Measurements from ENCODE around the gene KCNC1. TPM values are rescaled to one million over a fixed set of nuclear protein-coding genes. Genes with fewer than 3 reads are reported as not detected.

Gene KCNC1
- total RNA-seq, 1 donor from 2014 or later = not detected

DNA sequence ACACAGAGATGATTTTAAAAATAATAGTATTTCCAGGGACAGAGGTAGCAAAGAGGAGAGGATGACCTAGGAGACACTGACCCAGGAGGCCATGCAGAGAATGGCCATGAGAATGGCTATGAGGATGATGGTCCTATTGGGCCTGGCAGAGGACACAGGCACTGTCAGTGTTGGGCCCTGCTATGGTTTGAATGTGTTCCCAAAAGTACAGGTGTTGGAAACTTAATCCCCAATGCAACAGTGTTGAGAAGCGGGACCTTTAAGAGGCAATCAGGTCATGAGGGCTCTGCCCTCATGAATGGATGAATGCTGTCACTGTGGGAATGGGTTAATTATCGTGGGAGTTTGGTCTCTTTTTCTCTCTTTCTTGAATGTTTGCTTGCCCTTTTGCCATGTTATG is 61.6 kb downstream of the KCNC1 start:
- H3K4me1 Mint-ChIP-seq (ENCODE audit: unreplicated experiment) = peaks cover 3% of the 10 kb centered on the region
- DNase-seq (ENCODE audit: low spot score) = no peak
- H3K27me3 Mint-ChIP-seq (ENCODE audit: unreplicated experiment) = peaks cover 5% of the 10 kb centered on the region
- TF ChIP-seq, protein P1, sequence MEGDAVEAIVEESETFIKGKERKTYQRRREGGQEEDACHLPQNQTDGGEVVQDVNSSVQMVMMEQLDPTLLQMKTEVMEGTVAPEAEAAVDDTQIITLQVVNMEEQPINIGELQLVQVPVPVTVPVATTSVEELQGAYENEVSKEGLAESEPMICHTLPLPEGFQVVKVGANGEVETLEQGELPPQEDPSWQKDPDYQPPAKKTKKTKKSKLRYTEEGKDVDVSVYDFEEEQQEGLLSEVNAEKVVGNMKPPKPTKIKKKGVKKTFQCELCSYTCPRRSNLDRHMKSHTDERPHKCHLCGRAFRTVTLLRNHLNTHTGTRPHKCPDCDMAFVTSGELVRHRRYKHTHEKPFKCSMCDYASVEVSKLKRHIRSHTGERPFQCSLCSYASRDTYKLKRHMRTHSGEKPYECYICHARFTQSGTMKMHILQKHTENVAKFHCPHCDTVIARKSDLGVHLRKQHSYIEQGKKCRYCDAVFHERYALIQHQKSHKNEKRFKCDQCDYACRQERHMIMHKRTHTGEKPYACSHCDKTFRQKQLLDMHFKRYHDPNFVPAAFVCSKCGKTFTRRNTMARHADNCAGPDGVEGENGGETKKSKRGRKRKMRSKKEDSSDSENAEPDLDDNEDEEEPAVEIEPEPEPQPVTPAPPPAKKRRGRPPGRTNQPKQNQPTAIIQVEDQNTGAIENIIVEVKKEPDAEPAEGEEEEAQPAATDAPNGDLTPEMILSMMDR (IDR thresholded peaks at IDR 0.05; ENCODE audit: unreplicated experiment) = no peak
- H3K9me3 Mint-ChIP-seq (ENCODE audit: unreplicated experiment) = no peaks in the 10 kb centered on the region
- H3K4me3 Mint-ChIP-seq (ENCODE audit: unreplicated experiment) = no peak overlapping the region
- H3K36me3 Mint-ChIP-seq (ENCODE audit: low read depth, unreplicated experiment) = no peaks in the 10 kb centered on the region
- no peak overlapping the region for H3K27ac Mint-ChIP-seq (ENCODE audit: unreplicated experiment)

DNA sequence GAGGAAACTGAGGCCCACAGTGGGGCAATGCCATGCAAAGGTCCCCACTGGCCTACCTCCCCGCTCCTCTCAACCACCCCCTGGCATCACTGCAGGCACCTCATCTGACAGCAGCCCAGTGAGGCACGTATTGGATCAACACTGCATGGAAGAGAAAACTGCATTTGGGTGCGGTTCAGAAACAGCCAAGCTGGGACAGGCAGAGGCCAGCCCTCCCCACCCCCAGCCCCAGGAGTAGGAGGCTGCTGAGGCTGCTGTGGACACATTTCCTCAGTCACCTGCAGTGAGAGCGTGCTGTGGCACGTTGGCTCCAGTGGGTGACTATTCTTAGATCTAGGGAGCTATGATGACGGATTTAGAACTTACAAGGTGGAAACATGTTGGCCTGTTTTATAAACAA is 63.7 kb downstream of the KCNC1 start:
- H3K4me1 Mint-ChIP-seq (ENCODE audit: unreplicated experiment) = peaks cover 3% of the 10 kb centered on the region
- no peak for DNase-seq (ENCODE audit: low spot score)
- no peaks in the 10 kb centered on the region for H3K9me3 Mint-ChIP-seq (ENCODE audit: unreplicated experiment)
- TF ChIP-seq, protein P1 (IDR thresholded peaks at IDR 0.05; ENCODE audit: unreplicated experiment) = no peak
- H3K27me3 Mint-ChIP-seq (ENCODE audit: unreplicated experiment) = peaks cover 5% of the 10 kb centered on the region
- no peaks in the 10 kb centered on the region for H3K36me3 Mint-ChIP-seq (ENCODE audit: low read depth, unreplicated experiment)
- no peak overlapping the region for H3K27ac Mint-ChIP-seq (ENCODE audit: unreplicated experiment)
- no peak overlapping the region for H3K4me3 Mint-ChIP-seq (ENCODE audit: unreplicated experiment)

DNA sequence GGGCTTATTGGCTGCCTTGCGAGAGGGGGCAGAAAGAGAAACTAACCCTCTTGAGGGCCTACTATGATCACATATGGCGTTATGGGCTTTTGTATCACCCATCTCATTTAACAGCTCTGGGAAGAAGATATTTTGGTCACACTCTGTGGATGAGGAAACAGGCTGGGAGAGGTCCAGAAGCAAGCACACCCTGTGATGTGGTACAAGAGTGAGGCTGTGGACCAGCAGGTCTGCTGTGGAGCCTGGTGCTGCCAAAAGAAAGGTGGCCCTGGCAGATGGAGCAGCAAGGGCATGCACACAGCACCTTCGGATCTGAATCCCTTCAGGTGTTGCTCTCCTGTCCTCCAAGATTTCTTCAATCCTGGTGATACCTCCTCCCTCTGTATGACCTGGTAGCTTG is 64.1 kb downstream of the KCNC1 start:
- H3K4me1 Mint-ChIP-seq (ENCODE audit: unreplicated experiment) = peaks cover 3% of the 10 kb centered on the region
- H3K4me3 Mint-ChIP-seq (ENCODE audit: unreplicated experiment) = no peak overlapping the region
- H3K36me3 Mint-ChIP-seq (ENCODE audit: low read depth, unreplicated experiment) = no peaks in the 10 kb centered on the region
- peaks cover 5% of the 10 kb centered on the region for H3K27me3 Mint-ChIP-seq (ENCODE audit: unreplicated experiment)
- no peak overlapping the region for H3K27ac Mint-ChIP-seq (ENCODE audit: unreplicated experiment)
- no peaks in the 10 kb centered on the region for H3K9me3 Mint-ChIP-seq (ENCODE audit: unreplicated experiment)
- TF ChIP-seq, protein P1 (IDR thresholded peaks at IDR 0.05; ENCODE audit: unreplicated experiment) = no peak
- DNase-seq (ENCODE audit: low spot score) = no peak

DNA sequence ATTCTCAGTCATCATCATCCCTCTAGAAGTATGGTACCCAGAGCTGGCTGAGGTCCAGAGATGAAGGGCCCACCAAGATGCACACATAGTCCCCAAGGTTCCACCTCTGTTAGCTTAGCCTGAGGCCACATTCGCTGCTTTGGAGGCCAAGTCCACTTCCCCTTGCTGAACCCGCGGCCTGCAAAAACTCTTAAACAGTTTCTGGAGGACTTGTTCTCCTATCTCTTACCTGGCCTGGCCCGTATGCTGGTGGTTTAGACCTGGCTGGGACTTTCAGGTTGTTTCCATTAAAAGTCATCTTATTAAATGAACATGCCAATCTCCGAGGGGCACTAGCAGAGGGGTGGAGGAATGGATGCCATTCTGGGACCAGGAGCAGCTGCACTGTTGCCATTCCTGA is 64.6 kb downstream of the KCNC1 start:
- DNase-seq (ENCODE audit: low spot score) = no peak
- H3K27ac Mint-ChIP-seq (ENCODE audit: unreplicated experiment) = no peak overlapping the region
- H3K4me1 Mint-ChIP-seq (ENCODE audit: unreplicated experiment) = peaks cover 3% of the 10 kb centered on the region
- H3K36me3 Mint-ChIP-seq (ENCODE audit: low read depth, unreplicated experiment) = no peaks in the 10 kb centered on the region
- TF ChIP-seq, protein P1 (IDR thresholded peaks at IDR 0.05; ENCODE audit: unreplicated experiment) = no peak
- H3K9me3 Mint-ChIP-seq (ENCODE audit: unreplicated experiment) = no peaks in the 10 kb centered on the region
- peaks cover 5% of the 10 kb centered on the region for H3K27me3 Mint-ChIP-seq (ENCODE audit: unreplicated experiment)
- H3K4me3 Mint-ChIP-seq (ENCODE audit: unreplicated experiment) = no peak overlapping the region

DNA sequence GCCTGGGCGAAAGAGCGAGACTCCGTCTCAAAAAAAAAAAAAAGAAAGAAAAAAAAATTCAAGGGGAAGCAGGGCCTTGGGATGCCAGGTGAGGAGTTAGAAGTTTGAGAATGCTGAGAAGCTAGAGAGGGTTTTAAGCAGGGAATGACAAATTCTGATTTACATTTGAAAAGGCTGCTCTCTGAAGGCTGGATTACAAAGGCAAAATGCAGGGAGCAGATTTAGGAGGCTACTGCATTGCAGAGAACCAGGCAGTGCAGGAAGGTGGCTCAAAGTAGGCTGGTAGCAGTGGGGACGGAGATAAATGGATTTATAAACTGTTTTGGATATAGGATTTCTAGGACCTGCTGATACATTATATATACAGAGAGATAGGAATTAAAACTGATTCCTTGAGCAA is 66.6 kb downstream of the KCNC1 start:
- DNase-seq (ENCODE audit: low spot score) = no peak
- no peaks in the 10 kb centered on the region for H3K4me1 Mint-ChIP-seq (ENCODE audit: unreplicated experiment)
- no peaks in the 10 kb centered on the region for H3K36me3 Mint-ChIP-seq (ENCODE audit: low read depth, unreplicated experiment)
- no peaks in the 10 kb centered on the region for H3K9me3 Mint-ChIP-seq (ENCODE audit: unreplicated experiment)
- no peak overlapping the region for H3K4me3 Mint-ChIP-seq (ENCODE audit: unreplicated experiment)
- no peak overlapping the region for H3K27ac Mint-ChIP-seq (ENCODE audit: unreplicated experiment)
- peaks cover 2% of the 10 kb centered on the region for H3K27me3 Mint-ChIP-seq (ENCODE audit: unreplicated experiment)
- TF ChIP-seq, protein P1 (IDR thresholded peaks at IDR 0.05; ENCODE audit: unreplicated experiment) = no peak

Data from endothelial cell (in vitro differentiated cells).